Duodenal mucosa (tissue), 2 donors: ENCODE data around the gene ZNF524.

ENCODE experiments used
- H3K27ac ChIP-seq: one replicate; pipeline ENCODE4 v1.7.0; 2013; ENCODE audit warnings: low read depth, low read length
- H3K27me3 ChIP-seq, 2 donors: one replicate each; pipeline ENCODE4 v1.7.0; 2013; ENCODE audit warnings: low read length in 2 of 2, control low read depth in 1 of 2; ENCODE audit not compliant: insufficient read depth in 2 of 2, control insufficient read depth in 1 of 2
- H3K36me3 ChIP-seq, 2 donors: one replicate each; pipeline ENCODE4 v1.7.0; 2013; ENCODE audit warnings: low read length in 2 of 2, control low read depth in 1 of 2; ENCODE audit not compliant: insufficient read depth in 2 of 2, control insufficient read depth in 1 of 2
- H3K4me1 ChIP-seq, 2 donors: one replicate each; pipeline ENCODE4 v1.7.0; 2013; ENCODE audit warnings: low read length in 2 of 2, control low read depth in 1 of 2; ENCODE audit not compliant: insufficient read depth in 2 of 2, control insufficient read depth in 1 of 2
- H3K4me3 ChIP-seq, 2 donors: one replicate each; pipeline ENCODE4 v1.7.0; 2013; ENCODE audit warnings: low read length in 2 of 2, low read depth in 1 of 2
- H3K9ac ChIP-seq, 2 donors: one replicate each; pipeline ENCODE4 v1.7.0; 2013; ENCODE audit warnings: low read length in 2 of 2, low read depth in 1 of 2
- H3K9me3 ChIP-seq, 2 donors: one replicate each; pipeline ENCODE4 v1.7.0; 2013; ENCODE audit warnings: low read length in 2 of 2, control low read depth in 1 of 2; ENCODE audit not compliant: control insufficient read depth in 1 of 2

ZNF524 gene

GRCh38 chr19:55625004-55625326 lies 24.9 kb downstream of the ZNF524 start:
- peaks cover 0 to 9% of the 10 kb centered on the region in 2 donors for H3K36me3 ChIP-seq
- H3K27me3 ChIP-seq, result no peaks in the 10 kb centered on the region
- peak overlapping the region; percentile 59 to 69 for H3K9ac ChIP-seq
- no peak overlapping the region for H3K27ac ChIP-seq
- peak overlapping the region; percentile 62 to 64 for H3K4me3 ChIP-seq
- H3K4me1 ChIP-seq, result peaks cover 14 to 19% of the 10 kb centered on the region in 2 donors
- H3K9me3 ChIP-seq, result no peaks in the 10 kb centered on the region

DNA sequence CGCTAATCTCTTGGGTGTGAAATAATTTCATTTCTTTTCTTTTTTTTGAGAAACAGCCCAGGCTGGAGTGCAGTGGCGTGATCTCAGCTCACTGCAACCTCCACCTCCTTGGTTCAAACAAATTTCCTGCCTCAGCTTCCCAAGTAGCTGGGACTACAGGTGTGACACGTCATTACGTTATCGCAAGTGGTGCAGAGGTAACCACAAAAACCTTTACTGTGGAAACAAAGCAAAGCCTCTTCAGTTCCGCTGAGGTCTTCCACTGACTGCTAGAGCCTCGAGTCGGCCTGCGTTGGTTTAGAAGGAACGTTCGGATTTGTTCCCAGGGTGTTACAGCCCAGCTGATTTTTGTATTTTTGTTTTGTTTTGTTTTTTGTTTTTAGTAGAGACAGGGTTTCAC lies 26.3 kb downstream of the ZNF524 start:
- Histone ChIP-seq H3K9me3 (no peaks in the 10 kb centered on the region), H3K9ac (peak overlapping the region in 1 of 2 donors; percentile 47), H3K36me3 (peaks cover 0 to under 1% of the 10 kb centered on the region in 2 donors), H3K27ac (peak overlapping the region; percentile 10), H3K27me3 (no peaks in the 10 kb centered on the region), H3K4me3 (no peak overlapping the region), H3K4me1 (peaks cover 14 to 19% of the 10 kb centered on the region in 2 donors)

DNA sequence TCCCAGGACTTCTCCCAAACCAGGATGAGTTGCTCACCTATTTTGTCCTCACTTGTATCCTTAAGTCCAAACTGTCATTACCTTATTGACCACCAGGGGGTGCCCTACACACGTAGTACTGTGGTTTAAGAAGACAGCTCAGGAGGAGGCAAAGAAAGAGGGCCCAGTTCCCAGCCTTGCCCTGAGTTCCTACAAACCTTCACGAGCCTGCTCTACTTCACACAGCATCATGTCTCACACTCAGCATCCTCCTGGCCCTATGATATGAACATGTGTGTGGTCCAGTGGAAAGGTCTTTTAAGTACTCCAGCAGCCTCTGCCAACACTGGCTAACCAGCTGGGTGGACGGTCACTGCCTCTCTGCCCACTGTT lies 32.4 kb downstream of the ZNF524 start:
- Histone ChIP-seq H3K27me3 (no peaks in the 10 kb centered on the region), H3K4me3 (no peak overlapping the region), H3K9ac (no peak overlapping the region), H3K27ac (no peak overlapping the region), H3K9me3 (no peaks in the 10 kb centered on the region), H3K36me3 (no peaks in the 10 kb centered on the region), H3K4me1 (peaks cover 14 to 26% of the 10 kb centered on the region in 2 donors)

DNA sequence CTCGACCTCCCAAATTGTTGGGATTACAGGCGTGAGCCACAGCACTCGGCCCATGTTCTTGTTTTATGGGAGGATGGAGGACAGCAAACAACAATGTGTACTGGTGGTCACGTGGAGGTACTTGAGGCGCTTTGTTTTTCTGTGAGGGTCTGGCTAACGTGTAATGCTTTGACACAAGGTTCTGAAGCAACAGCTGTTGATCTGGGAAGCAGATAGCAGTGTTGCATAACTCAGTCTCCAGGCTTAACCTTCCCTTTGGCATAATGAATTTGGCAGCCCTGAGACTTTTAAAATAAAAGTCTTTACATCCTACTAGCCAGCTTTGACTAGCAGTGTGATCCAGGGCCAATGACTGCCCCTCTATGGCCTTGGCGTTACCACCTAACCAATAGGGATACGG lies 33.8 kb downstream of the ZNF524 start:
- Histone ChIP-seq H3K36me3 (no peaks in the 10 kb centered on the region), H3K4me1 (peaks cover 14 to 26% of the 10 kb centered on the region in 2 donors), H3K9me3 (no peaks in the 10 kb centered on the region), H3K27ac (no peak overlapping the region), H3K9ac (no peak overlapping the region), H3K4me3 (no peak overlapping the region), H3K27me3 (no peaks in the 10 kb centered on the region)

- Histone ChIP-seq H3K9me3 (no peaks in the 10 kb centered on the region), H3K27ac (peak overlapping the region; percentile 80), H3K9ac (peak overlapping the region; percentile 90 to 99), H3K27me3 (no peaks in the 10 kb centered on the region), H3K36me3 (no peaks in the 10 kb centered on the region), H3K4me3 (peak overlapping the region; percentile 92 to 94), H3K4me1 (peaks cover 14 to 34% of the 10 kb centered on the region in 2 donors)
Measured at GRCh38 chr19:55635334-55635717, 35.2 kb downstream of the ZNF524 start.

GRCh38 chr19:55635856-55636440 lies 35.9 kb downstream of the ZNF524 start:
- Histone ChIP-seq H3K4me3 (peak overlapping the region; percentile 92 to 94), H3K36me3 (no peaks in the 10 kb centered on the region), H3K9ac (peak overlapping the region; percentile 90 to 99), H3K4me1 (peaks cover 14 to 37% of the 10 kb centered on the region in 2 donors), H3K27ac (no peak overlapping the region), H3K27me3 (no peaks in the 10 kb centered on the region), H3K9me3 (no peaks in the 10 kb centered on the region)

DNA sequence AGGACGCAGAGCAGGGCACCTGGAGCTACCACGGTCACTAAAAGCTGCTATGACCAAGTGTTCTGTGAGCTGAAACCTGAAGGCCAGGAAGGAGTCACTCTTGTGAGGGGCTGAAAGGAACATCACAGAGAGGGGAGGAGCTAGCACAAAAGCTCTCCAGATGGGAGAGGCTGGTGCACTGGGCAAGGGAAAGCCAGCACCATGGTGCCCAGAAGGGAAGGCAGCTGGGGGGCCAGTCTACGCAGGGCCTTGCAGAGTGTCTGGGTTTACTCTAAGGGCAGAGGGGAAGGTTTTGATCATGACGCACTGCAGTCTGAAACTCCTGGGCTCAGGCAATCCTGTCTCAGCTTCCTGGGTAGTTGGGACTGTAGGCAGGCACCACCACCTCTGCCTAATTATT lies 36.6 kb downstream of the ZNF524 start:
- Histone ChIP-seq H3K27me3 (no peaks in the 10 kb centered on the region), H3K9ac (no peak overlapping the region), H3K9me3 (no peaks in the 10 kb centered on the region), H3K36me3 (no peaks in the 10 kb centered on the region), H3K4me1 (peaks cover 16 to 41% of the 10 kb centered on the region in 2 donors), H3K4me3 (peak overlapping the region in 1 of 2 donors; percentile 92), H3K27ac (no peak overlapping the region)

DNA sequence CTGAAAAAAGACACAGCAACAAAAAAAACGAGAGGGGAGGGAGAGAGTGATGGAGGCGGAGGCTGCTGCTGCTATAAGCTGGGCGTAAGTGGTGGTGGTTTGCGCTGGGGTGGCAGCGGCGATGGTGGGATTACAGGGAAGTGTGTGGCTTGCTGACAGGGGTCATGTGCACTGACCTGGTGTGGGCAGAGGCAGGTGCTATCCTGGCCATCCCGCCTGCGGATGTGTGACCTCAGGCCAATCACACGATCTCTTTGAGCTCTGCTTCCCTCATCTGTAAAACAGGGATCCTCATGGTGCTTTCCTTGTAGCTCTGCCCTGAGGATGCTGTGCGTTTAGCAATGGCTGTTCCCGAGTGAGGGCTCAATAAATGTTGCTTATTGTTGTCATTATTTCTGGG lies 37.4 kb downstream of the ZNF524 start:
- Histone ChIP-seq H3K27me3 (no peaks in the 10 kb centered on the region), H3K4me1 (peaks cover 24 to 39% of the 10 kb centered on the region in 2 donors), H3K36me3 (no peaks in the 10 kb centered on the region), H3K27ac (no peak overlapping the region), H3K9me3 (no peaks in the 10 kb centered on the region), H3K9ac (no peak overlapping the region), H3K4me3 (no peak overlapping the region)

DNA sequence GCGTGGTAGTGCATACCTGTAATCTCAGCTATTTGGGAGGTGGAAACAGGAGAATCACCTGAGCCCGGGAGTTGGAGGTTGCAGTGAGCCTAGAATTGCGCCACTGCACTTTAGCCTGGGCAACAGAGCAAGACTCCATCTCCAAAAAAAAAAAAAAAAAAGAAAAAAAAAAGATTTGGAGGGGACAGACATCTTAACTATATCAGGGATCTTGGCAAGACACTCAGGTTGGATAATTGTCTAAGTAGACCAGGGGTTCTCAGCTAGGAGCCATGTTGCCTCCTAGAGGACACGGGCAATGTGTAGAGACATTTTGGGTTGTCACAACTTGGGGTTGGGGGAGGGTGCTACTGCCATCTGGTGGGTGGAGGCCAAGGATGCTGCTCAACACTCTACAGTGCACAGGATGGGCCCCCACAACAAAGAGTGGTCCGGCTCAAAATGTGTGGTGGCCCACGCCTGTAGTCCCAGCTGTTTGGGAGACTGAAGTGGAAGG lies 38.8 kb downstream of the ZNF524 start:
- H3K9ac ChIP-seq, result no peak overlapping the region
- peaks cover 28 to 46% of the 10 kb centered on the region in 2 donors for H3K4me1 ChIP-seq
- H3K27me3 ChIP-seq, result no peaks in the 10 kb centered on the region
- H3K9me3 ChIP-seq, result no peaks in the 10 kb centered on the region
- H3K4me3 ChIP-seq, result no peak overlapping the region
- H3K27ac ChIP-seq, result no peak overlapping the region
- no peaks in the 10 kb centered on the region for H3K36me3 ChIP-seq

DNA sequence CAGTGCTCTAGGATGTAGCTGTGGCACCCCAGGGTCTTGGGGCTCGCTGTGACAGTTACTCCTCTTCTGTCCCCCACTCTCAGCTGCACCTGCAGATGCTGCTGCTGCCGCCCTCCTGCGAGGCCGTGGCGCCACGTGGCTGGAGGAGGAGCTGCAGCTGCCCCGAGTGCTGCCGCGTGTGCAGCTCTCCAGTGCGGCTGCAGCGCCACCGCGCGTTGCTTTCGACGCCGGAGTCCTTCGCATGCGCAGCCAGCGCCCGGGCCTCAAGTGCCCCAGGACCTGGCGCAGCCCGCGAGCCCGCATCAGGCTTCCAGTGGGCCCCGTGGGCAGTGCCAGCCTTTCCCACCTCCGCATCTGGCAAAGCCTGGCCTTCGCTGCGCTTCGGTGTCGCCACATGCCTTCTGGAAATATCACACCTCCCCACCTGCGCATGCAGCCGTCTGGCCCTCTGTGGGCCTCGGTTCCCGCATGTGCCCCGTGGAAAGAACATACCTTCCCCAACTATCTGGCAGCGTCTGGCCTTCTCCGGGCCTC lies 40.0 kb downstream of the ZNF524 start:
- peak overlapping the region; percentile 48 to 77 for H3K9ac ChIP-seq
- peak overlapping the region; percentile 65 to 78 for H3K4me3 ChIP-seq
- H3K27me3 ChIP-seq, result no peaks in the 10 kb centered on the region
- H3K4me1 ChIP-seq, result peaks cover 36 to 58% of the 10 kb centered on the region in 2 donors
- H3K36me3 ChIP-seq, result peaks cover 6 to 7% of the 10 kb centered on the region in 2 donors
- no peaks in the 10 kb centered on the region for H3K9me3 ChIP-seq
- no peak overlapping the region for H3K27ac ChIP-seq
